ENCODE data around the gene SCRN2.
A peak's percentile ranks its signal among the peaks of the same experiment; 100 is the strongest.

Gene SCRN2

GRCh38 chr17:47841488-47842291, 617 bp upstream of the SCRN2 start:
- peak overlapping the region; percentile 45 for H3K27ac ChIP-seq
- peaks cover 20% of the 10 kb centered on the region for H3K36me3 ChIP-seq
- H3K4me3 ChIP-seq (ENCODE audit: low read depth in 1 of 2, low read length in 1 of 2), result peak overlapping the region; percentile 78 to 89
- peaks cover 12% of the 10 kb centered on the region in 2 experiments for H3K4me1 ChIP-seq (ENCODE audit: control insufficient read depth in 1 of 2, insufficient read depth in 1 of 2, low read depth in 1 of 2, low read length in 1 of 2)
- no peaks in the 10 kb centered on the region for H3K9me3 ChIP-seq
- TF ChIP-seq CTCF (IDR thresholded peaks at IDR 0.05), result no peak
- peaks cover 37% of the 10 kb centered on the region for H3K27me3 ChIP-seq

GRCh38 chr17:47840001-47840741, 902 bp downstream of the SCRN2 start:
- H3K4me3 ChIP-seq (ENCODE audit: low read depth in 1 of 2, low read length in 1 of 2), result peak overlapping the region; percentile 78 to 89
- peak overlapping the region; percentile 45 for H3K27ac ChIP-seq
- H3K9me3 ChIP-seq, result no peaks in the 10 kb centered on the region
- TF ChIP-seq CTCF (IDR thresholded peaks at IDR 0.05), result no peak
- peaks cover 12% of the 10 kb centered on the region in 2 experiments for H3K4me1 ChIP-seq (ENCODE audit: control insufficient read depth in 1 of 2, insufficient read depth in 1 of 2, low read depth in 1 of 2, low read length in 1 of 2)
- peaks cover 29% of the 10 kb centered on the region for H3K36me3 ChIP-seq
- H3K27me3 ChIP-seq, result peaks cover 22% of the 10 kb centered on the region

GRCh38 chr17:47839071-47839470, 2.0 kb downstream of the SCRN2 start:
- no peak overlapping the region for H3K27ac ChIP-seq
- H3K9me3 ChIP-seq, result no peaks in the 10 kb centered on the region
- peaks cover 29% of the 10 kb centered on the region for H3K36me3 ChIP-seq
- H3K4me3 ChIP-seq (ENCODE audit: low read depth in 1 of 2, low read length in 1 of 2), result no peak overlapping the region
- H3K27me3 ChIP-seq, result peaks cover 11% of the 10 kb centered on the region
- peaks cover 12% of the 10 kb centered on the region in 2 experiments for H3K4me1 ChIP-seq (ENCODE audit: control insufficient read depth in 1 of 2, insufficient read depth in 1 of 2, low read depth in 1 of 2, low read length in 1 of 2)
- TF ChIP-seq CTCF (IDR thresholded peaks at IDR 0.05), result no peak

- peaks cover 29% of the 10 kb centered on the region for H3K36me3 ChIP-seq
- H3K4me3 ChIP-seq (ENCODE audit: low read depth in 1 of 2, low read length in 1 of 2), result no peak overlapping the region
- H3K27ac ChIP-seq, result no peak overlapping the region
- peaks cover 7% of the 10 kb centered on the region for H3K27me3 ChIP-seq
- TF ChIP-seq CTCF (IDR thresholded peaks at IDR 0.05), result no peak
- peaks cover 12% of the 10 kb centered on the region in 2 experiments for H3K4me1 ChIP-seq (ENCODE audit: control insufficient read depth in 1 of 2, insufficient read depth in 1 of 2, low read depth in 1 of 2, low read length in 1 of 2)
- H3K9me3 ChIP-seq, result no peaks in the 10 kb centered on the region
These were observed 2.4 kb downstream of the SCRN2 start for GRCh38 chr17:47838636-47839035.

- Histone ChIP-seq H3K4me1 (ENCODE audit: control insufficient read depth in 1 of 2, insufficient read depth in 1 of 2, low read depth in 1 of 2, low read length in 1 of 2) (peaks cover 12 to 16% of the 10 kb centered on the region in 2 experiments), H3K27ac (no peak overlapping the region), H3K27me3 (no peaks in the 10 kb centered on the region), H3K9me3 (no peaks in the 10 kb centered on the region), H3K4me3 (ENCODE audit: low read depth in 1 of 2, low read length in 1 of 2) (no peak overlapping the region), H3K36me3 (peaks cover 29% of the 10 kb centered on the region)
- TF ChIP-seq CTCF (IDR thresholded peaks at IDR 0.05), result no peak
These were observed 3.6 kb downstream of the SCRN2 start for GRCh38 chr17:47837401-47838039.
